Adrenal gland (tissue), 12 donors: ENCODE results near the gene TELO2. TPM values are rescaled to one million over a fixed set of nuclear protein-coding genes. Genes with fewer than 3 reads are reported as not detected.

Experiments used
- DNase-seq, 7 donors: peaks; one replicate each; pipeline ENCODE4 v3.0.0-alpha.2; 2019 to 2020
- H3K27ac ChIP-seq, 5 donors: fragments of 200-600 bp; sonication (generic) in 4 of 5; 1 replicate in 3 of 5; 2 replicates in 2 of 5; pipeline versions ENCODE4 v1.5.1 to v1.8.0; 2016 to 2020; ENCODE audit warnings: mild to moderate bottlenecking in 1 of 5
- H3K27me3 ChIP-seq: fragments of 200-600 bp; 2 replicates; pipeline ENCODE4 v1.8.0; 2021
- H3K36me3 ChIP-seq, 2 donors: fragments of 200-600 bp; replicated peaks in 1 of 2; 1 replicate in 1 of 2; 2 replicates in 1 of 2; pipeline versions ENCODE4 v1.5.1 to v1.8.0; 2018 to 2022
- H3K4me1 ChIP-seq, 2 donors: fragments of 200-600 bp; replicated peaks in 1 of 2; 1 replicate in 1 of 2; 2 replicates in 1 of 2; pipeline versions ENCODE4 v1.5.1 to v1.8.0; 2018 to 2021
- H3K4me3 ChIP-seq, 4 donors: fragments of 200-600 bp; sonication (generic) in 3 of 4; one replicate each; pipeline ENCODE4 v1.5.1; 2016 to 2018
- H3K9me3 ChIP-seq, 3 donors: fragments of 200-600 bp; sonication (generic) in 1 of 3; replicated peaks in 1 of 3; 1 replicate in 2 of 3; 2 replicates in 1 of 3; pipeline versions ENCODE4 v1.5.1 to v1.8.0; 2016 to 2021
- CTCF ChIP-seq, 6 experiments: fragments of 450-650 bp in 4 of 6; fragments of 200-600 bp in 2 of 6; sonication (generic) in 1 of 6; IDR thresholded peaks; 1 replicate in 5 of 6; 2 replicates in 1 of 6; pipeline versions ENCODE4 v1.5.1 to v1.8.0; 2016 to 2021; ENCODE audit warnings: antibody characterized with exemption in 6 of 6, mild to moderate bottlenecking in 2 of 6, moderate library complexity in 1 of 6
- POLR2A ChIP-seq, 2 donors: fragments of 450-650 bp; IDR thresholded peaks; one replicate each; pipeline ENCODE4 v1.6.1; 2017; ENCODE audit warnings: antibody characterized with exemption in 2 of 2, mild to moderate bottlenecking in 2 of 2, moderate library complexity in 1 of 2
- WGBS, 4 donors: extraction: QIAGEN DNeasy Blood & Tissue Kit in 2 of 4; methylation state at CpG; one replicate each; pipeline versions ENCODE4 v1.1.5 to v1.1.7; 2013 to 2017; 5-methylcytosine and 5-hydroxymethylcytosine counted together
- intact Hi-C, 2 donors: fragments of 100-400 bp; cut with DNase I; formaldehyde crosslinking; loops; one replicate each; pipeline versions ENCODE4 v1.14.1 to v1.15.0; 2022 to 2023
- polyA plus RNA-seq, 3 donors: library from polyadenylated mRNA; stranded (reverse); fragments of 200-250 nt in 2 of 3; fragments of 350-450 nt in 1 of 3; fragmentation: Illumina TruSeq in 1 of 3; extraction: RNeasy Lipid Tissue Mini Kit (QIAGEN cat#74804) in 1 of 3; gene quantifications; one replicate each; pipeline ENCODE4 v1.2.3, GENCODE V29; 2013 to 2014
- total RNA-seq, 9 donors: library from RNA; depleted of rRNA in 4 of 9; stranded (reverse); fragments of >200 nt in 4 of 9; fragments of 120-200 nt in 1 of 9; fragmentation: NEBNext Ultra II Directional in 1 of 9; extraction: Animal tissue kit (Norgen Biotek cat#: 25700) in 1 of 9; gene quantifications; one replicate each; pipeline versions ENCODE4 v1.1.0 to v1.2.4, GENCODE V29; 2013 to 2023
- donor health status: healthy with polysubstance abuse.
- donor health status: Bipolar disorder and iron deficiency.
- donor health status: DM: yes; HTN: yes; CAD: no.
- donor health status: DM: no; HTN: no; CAD: no.
- donor health status: DM: no; HTN: no; CAD: no.
- donor health status: DM: yes; HTN: yes; CAD: no.

TELO2 gene
- total and polyA plus RNA-seq, 12 donors = 1.3 to 173 (median 23.7) TPM

GRCh38 chr16:1495889-1496262 is 2.7 kb downstream of the TELO2 start:
- no peak overlapping the region for H3K27ac ChIP-seq
- peaks cover 9 to 17% of the 10 kb centered on the region in 2 donors for H3K4me1 ChIP-seq
- no peaks in the 10 kb centered on the region for H3K27me3 ChIP-seq
- intact Hi-C loops = no loop called here
- no peaks in the 10 kb centered on the region for H3K9me3 ChIP-seq
- no peak overlapping the region for H3K4me3 ChIP-seq
- 91 to 98% (median 93%) methylated on average over 15 to 25 of the region's 25 CpGs for WGBS, 4 donors
- no peak for TF ChIP-seq POLR2A (IDR thresholded peaks at IDR 0.05)
- no peak for TF ChIP-seq CTCF (IDR thresholded peaks at IDR 0.05)
- H3K36me3 ChIP-seq = peaks cover 0 to 53% of the 10 kb centered on the region in 2 donors
- no peak for DNase-seq

- H3K27me3 ChIP-seq = no peaks in the 10 kb centered on the region
- peaks cover 9 to 17% of the 10 kb centered on the region in 2 donors for H3K4me1 ChIP-seq
- WGBS, 4 donors = 90 to 94% (median 94%) methylated on average over 9 to 25 of the region's 25 CpGs
- no peak for DNase-seq
- no peak overlapping the region for H3K4me3 ChIP-seq
- no peaks in the 10 kb centered on the region for H3K9me3 ChIP-seq
- no peak overlapping the region for H3K27ac ChIP-seq
- TF ChIP-seq CTCF (IDR thresholded peaks at IDR 0.05) (no peak), POLR2A (IDR thresholded peaks at IDR 0.05) (no peak)
- peaks cover 0 to 59% of the 10 kb centered on the region in 2 donors for H3K36me3 ChIP-seq
- intact Hi-C loops = no loop called here
Measured at GRCh38 chr16:1496464-1496863, 3.3 kb downstream of the TELO2 start.

GRCh38 chr16:1497014-1497598 is 3.9 kb downstream of the TELO2 start:
- no peaks in the 10 kb centered on the region for H3K9me3 ChIP-seq
- intact Hi-C loops = no loop called here
- H3K27ac ChIP-seq = no peak overlapping the region
- peaks cover 0 to 65% of the 10 kb centered on the region in 2 donors for H3K36me3 ChIP-seq
- DNase-seq = no peak
- H3K27me3 ChIP-seq = no peaks in the 10 kb centered on the region
- 89 to 95% (median 93%) methylated on average over 6 to 21 of the region's 21 CpGs for WGBS, 4 donors
- no peak overlapping the region for H3K4me3 ChIP-seq
- peaks cover 9 to 17% of the 10 kb centered on the region in 2 donors for H3K4me1 ChIP-seq
- TF ChIP-seq CTCF (IDR thresholded peaks at IDR 0.05) (no peak), POLR2A (IDR thresholded peaks at IDR 0.05) (no peak)

GRCh38 chr16:1498899-1499676 is 5.9 kb downstream of the TELO2 start:
- intact Hi-C loops = no loop called here
- H3K9me3 ChIP-seq = no peaks in the 10 kb centered on the region
- H3K4me3 ChIP-seq = no peak overlapping the region
- H3K36me3 ChIP-seq = peaks cover 0 to 79% of the 10 kb centered on the region in 2 donors
- TF ChIP-seq CTCF (IDR thresholded peaks at IDR 0.05) = no peak
- no peak for TF ChIP-seq POLR2A (IDR thresholded peaks at IDR 0.05)
- no peaks in the 10 kb centered on the region for H3K27me3 ChIP-seq
- H3K4me1 ChIP-seq = peaks cover 5 to 8% of the 10 kb centered on the region in 2 donors
- DNase-seq = no peak
- no peak overlapping the region for H3K27ac ChIP-seq
- 92 to 95% (median 93%) methylated on average over 21 to 35 of the region's 35 CpGs for WGBS, 4 donors
